GM21360 (cell line): ENCODE measurements around the gene SRGAP1.
"Not testable (repeated sequence)": the region's sequence is repeated elsewhere in the genome, so short reads cannot be mapped to it uniquely, and the experiment has no call there.

Experiments used
- ATAC-seq: cut with Tn5 transposase; IDR thresholded peaks from one replicate; pipeline ENCODE4 v1.9.1; 2021; ENCODE audit warnings: mild to moderate bottlenecking, moderate library complexity; ENCODE audit not compliant: unreplicated experiment

SRGAP1 gene

GRCh38 chr12:63865448-63865847 lies 20.9 kb downstream of the SRGAP1 start:
- no peak for ATAC-seq

DNA sequence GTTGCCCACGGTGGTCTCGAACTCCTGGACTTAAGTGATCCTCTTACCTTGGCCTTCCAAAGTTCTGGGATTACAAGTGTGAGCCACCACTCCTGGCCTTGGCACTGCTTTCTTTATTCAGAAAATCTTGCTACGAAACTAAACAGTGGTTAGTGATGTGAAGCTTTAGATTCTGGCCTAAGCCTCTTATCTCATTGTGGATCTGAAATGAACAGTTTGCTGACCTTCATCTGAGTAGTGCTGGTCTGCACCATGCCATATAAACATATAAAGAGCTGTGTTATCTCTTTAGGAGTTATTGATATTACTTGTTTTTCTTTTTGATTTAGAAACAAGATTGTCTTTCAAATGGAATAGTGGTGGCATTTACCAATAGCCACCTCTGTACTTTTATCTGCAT lies 22.6 kb downstream of the SRGAP1 start:
- no peak for ATAC-seq

DNA sequence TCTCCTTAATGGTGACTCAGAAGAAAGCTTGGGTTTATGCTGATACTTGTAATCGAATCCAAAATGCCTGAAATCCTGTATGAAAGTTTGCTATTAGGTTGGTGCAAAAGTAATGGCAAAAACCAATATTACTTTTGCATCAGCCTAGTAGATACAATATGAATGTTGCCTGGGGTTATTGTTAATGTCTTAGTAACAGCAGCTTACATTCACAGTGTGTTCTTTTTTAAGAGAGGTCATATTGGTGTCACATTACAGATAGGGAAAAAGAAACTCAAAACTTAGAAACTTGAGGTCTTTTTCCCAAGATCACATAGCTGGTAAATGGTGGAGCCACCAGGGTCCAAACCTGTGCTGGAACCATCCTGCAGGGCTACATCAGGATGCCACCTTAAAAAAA lies 25.2 kb downstream of the SRGAP1 start:
- ATAC-seq: no peak

- no peak for ATAC-seq
Observed at GRCh38 chr12:63870838-63871237, 26.3 kb downstream of the SRGAP1 start.

DNA sequence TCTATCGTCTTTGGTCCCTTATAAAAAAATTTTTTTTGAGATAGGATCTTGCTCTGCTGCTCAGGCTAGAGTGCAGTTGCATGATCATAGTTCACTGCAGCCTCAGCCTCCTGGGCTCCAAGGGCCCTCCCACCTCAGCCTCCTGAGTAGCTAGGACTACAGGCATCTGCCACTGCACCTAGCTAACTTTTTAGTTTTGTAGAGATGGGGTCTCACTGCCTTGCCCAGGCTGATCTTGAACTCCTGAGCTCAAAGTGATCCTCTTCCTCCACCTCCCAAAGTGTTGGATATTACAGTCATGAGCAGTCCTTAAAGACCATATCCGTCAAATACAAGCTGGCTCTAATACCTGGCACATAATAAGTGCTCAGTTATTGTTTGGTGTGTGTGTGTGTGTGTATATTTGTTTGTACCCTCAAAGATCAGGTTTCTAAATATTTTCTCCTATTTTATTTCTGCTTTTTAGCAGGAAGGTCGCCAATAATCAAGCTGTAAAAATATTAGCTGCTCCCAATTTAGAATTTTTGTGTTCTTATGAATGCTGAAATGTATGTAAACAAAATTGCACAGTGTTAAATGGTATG lies 30.5 kb downstream of the SRGAP1 start:
- ATAC-seq: no peak

GRCh38 chr12:63875703-63876102 lies 31.2 kb downstream of the SRGAP1 start:
- ATAC-seq: no peak

- ATAC-seq: no peak
Observed at GRCh38 chr12:63876980-63877379, 32.5 kb downstream of the SRGAP1 start.

GRCh38 chr12:63877693-63878092 lies 33.2 kb downstream of the SRGAP1 start:
- ATAC-seq: no peak

GRCh38 chr12:63880235-63880634 lies 35.7 kb downstream of the SRGAP1 start:
- not testable (repeated sequence) for ATAC-seq

- ATAC-seq: no peak
Observed at GRCh38 chr12:63880742-63881263, 36.3 kb downstream of the SRGAP1 start.

DNA sequence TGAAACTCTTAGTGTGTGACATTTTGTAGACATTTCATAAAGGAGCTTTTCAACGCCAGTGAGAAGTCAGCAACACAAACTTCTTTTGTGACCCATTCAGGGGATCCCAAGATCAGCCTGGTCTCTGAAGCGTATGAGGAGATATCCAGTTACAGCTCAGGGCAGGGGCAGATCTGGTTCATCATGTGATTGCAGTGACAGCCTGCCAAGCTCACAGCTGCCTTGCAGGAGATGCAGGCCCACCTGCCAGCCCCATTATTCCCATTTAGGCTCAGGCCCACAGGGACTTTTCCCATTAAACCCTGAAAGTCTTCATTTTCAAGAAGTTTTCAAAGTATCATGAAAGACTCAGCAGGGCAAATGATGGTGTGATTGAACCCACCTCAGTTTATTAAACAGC lies 38.3 kb downstream of the SRGAP1 start:
- ATAC-seq: no peak

DNA sequence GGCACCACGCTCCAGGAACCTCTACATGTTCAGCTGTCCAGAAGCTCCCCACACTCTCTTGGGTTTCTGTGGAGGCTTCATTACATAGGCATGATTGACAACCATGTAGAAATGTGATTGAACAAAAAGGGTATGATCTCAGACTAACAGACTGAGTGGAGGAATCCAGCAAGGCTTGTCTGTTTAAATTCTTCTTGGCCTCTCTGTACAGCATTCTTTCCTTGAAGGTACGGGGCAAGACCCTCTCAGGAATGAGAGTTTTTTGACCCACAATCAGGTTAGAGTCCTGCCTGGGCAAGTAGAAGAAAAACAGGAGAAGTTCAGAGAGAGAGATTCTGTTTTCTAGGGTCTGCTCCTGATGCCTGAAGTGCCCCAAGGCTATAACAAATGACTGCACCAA lies 40.9 kb downstream of the SRGAP1 start:
- no peak for ATAC-seq

GRCh38 chr12:63888908-63889635 lies 44.6 kb downstream of the SRGAP1 start:
- no peak for ATAC-seq

DNA sequence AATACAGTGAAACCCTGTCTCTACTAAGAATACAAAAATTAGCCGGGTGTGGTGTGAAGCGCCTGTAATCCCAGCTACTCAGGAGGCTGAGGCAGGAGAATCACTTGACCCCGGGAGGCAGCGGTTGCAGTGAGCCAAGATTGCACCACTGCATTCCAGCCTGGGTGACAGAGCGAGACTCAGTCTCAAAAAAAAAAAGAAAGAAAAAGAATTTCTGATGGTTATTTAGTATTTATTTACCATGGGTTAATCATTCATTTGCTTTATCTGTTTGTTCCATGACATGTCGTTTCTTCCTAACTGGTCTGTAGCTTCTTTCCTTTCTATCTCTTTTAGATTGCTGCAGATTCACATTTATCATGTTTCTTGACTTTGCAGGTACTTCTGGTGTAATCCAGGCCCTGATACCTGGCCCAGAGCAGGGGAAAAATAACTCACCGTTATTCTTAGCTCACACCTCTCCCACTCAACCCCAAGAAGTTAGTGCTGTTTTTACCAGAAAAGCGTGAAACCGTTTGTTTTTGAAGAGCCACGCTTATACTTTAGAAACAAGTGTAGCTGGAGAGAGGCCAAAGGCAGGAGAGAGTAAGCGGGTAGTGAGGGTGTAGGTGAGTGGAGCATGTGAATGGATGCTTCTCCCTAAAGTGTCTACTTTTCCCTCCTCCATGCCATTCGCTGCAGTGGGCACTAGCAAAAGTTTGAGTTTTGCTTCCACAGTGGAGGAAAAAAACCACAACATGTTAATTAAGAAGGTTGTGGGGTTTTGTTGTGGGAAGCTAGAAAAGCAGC lies 45.4 kb downstream of the SRGAP1 start:
- ATAC-seq: no peak

GRCh38 chr12:63893170-63893569 lies 48.7 kb downstream of the SRGAP1 start:
- no peak for ATAC-seq

GRCh38 chr12:63894132-63894531 lies 49.6 kb downstream of the SRGAP1 start:
- no peak for ATAC-seq

DNA sequence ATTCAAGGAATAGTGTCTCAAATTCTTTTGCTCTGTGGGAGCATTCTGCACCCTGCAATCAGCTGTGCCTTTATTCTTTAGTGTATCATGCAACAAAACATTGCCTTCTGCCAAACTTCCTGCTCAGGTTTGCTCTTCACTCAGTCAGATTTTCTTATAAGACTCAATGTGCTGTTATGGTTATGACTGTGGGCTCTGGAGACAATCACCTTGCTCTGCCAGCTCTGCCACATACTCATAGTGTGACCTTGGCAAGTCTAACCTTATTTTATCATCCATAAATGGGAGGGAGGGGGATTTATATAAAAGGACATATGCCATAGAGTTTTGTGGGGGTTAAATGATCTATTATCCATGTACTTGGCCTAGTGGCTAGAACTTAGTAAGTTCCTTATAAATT lies 51.3 kb downstream of the SRGAP1 start:
- ATAC-seq: no peak

GRCh38 chr12:63897931-63898330 lies 53.4 kb downstream of the SRGAP1 start:
- ATAC-seq: no peak

GRCh38 chr12:63898764-63899337 lies 54.4 kb downstream of the SRGAP1 start:
- no peak for ATAC-seq

DNA sequence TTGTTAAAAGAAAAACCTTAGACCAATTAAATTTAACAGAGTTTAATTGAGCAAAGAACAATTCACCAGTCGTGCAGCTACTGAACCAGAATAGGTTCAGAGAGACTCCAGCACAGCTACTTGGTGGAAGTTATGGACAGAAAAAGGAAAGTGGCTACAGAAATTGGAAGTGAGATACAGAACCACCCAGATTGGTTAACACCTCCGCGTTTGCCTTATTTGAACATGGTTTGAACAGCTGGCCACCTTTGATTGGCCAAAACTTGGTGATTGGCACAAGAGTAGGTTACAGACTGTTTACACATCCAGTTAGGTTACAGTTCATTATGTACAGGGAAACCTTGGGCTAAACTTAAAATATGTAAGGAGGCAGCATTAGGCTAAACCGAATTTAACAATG lies 54.9 kb downstream of the SRGAP1 start:
- no peak for ATAC-seq
